Measurements from ENCODE around the gene CDC42SE1. TPM values are rescaled to one million over a fixed set of nuclear protein-coding genes. Genes with fewer than 3 reads are reported as not detected.
A peak's percentile ranks its signal among the peaks of the same experiment; 100 is the strongest.

The CDC42SE1 gene
- total and polyA plus RNA-seq, 9 of the 15 experiments (the other 6 are each of a cell fraction or from before 2014, with no cell fraction given) = 78.1 to 189 (median 114) TPM

DNA sequence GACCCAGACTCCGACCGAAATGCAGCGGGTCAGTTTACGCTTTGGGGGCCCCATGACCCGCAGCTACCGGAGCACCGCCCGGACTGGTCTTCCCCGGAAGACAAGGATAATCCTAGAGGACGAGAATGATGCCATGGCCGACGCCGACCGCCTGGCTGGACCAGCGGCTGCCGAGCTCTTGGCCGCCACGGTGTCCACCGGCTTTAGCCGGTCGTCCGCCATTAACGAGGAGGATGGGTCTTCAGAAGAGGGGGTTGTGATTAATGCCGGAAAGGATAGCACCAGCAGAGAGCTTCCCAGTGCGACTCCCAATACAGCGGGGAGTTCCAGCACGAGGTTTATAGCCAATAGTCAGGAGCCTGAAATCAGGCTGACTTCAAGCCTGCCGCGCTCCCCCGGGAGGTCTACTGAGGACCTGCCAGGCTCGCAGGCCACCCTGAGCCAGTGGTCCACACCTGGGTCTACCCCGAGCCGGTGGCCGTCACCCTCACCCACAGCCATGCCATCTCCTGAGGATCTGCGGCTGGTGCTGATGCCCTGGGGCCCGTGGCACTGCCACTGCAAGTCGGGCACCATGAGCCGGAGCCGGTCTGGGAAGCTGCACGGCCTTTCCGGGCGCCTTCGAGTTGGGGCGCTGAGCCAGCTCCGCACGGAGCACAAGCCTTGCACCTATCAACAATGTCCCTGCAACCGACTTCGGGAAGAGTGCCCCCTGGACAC, 11.3 kb downstream of the CDC42SE1 start (continued):
- TF ChIP-seq, protein P1, sequence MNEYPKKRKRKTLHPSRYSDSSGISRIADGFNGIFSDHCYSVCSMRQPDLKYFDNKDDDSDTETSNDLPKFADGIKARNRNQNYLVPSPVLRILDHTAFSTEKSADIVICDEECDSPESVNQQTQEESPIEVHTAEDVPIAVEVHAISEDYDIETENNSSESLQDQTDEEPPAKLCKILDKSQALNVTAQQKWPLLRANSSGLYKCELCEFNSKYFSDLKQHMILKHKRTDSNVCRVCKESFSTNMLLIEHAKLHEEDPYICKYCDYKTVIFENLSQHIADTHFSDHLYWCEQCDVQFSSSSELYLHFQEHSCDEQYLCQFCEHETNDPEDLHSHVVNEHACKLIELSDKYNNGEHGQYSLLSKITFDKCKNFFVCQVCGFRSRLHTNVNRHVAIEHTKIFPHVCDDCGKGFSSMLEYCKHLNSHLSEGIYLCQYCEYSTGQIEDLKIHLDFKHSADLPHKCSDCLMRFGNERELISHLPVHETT (CRISPR knock-in tag; conservative IDR thresholded peaks at IDR 0.05 in 1 of 2, IDR thresholded peaks at IDR 0.05 in 1 of 2) = no peak
- TF ChIP-seq ZNF408 (CRISPR knock-in tag; IDR thresholded peaks at IDR 0.05; ENCODE audit: low read depth) (no peak), U2AF1 (optimal IDR thresholded peaks at IDR 0.05; ENCODE audit: low read depth, low read length) (no peak), HNRNPUL1 (IDR thresholded peaks at IDR 0.05; ENCODE audit: low read length) (no peak), MED1 (CRISPR knock-in tag; IDR thresholded peaks at IDR 0.05; ENCODE audit: borderline replicate concordance) (no peak), TFAM (CRISPR knock-in tag; conservative IDR thresholded peaks at IDR 0.05) (no peak), MYNN (IDR thresholded peaks at IDR 0.05) (no peak; the same call in 1 of the 2 replicates), MYNN (CRISPR knock-in tag; IDR thresholded peaks at IDR 0.05) (no peak), NCOA1 (IDR thresholded peaks at IDR 0.05; ENCODE audit: low read depth) (no peak), SRF (CRISPR knock-in tag; IDR thresholded peaks at IDR 0.05) (no peak), FOXJ3 (CRISPR knock-in tag; IDR thresholded peaks at IDR 0.05) (no peak), POLR2AphosphoS5 (IDR thresholded peaks at IDR 0.05; ENCODE audit: control insufficient read depth, insufficient read depth, low read depth, low read length) (no peak), FOS (IDR thresholded peaks at IDR 0.05; ENCODE audit: extremely low read depth, insufficient read length) (no peak)
- TF ChIP-seq, protein P2, sequence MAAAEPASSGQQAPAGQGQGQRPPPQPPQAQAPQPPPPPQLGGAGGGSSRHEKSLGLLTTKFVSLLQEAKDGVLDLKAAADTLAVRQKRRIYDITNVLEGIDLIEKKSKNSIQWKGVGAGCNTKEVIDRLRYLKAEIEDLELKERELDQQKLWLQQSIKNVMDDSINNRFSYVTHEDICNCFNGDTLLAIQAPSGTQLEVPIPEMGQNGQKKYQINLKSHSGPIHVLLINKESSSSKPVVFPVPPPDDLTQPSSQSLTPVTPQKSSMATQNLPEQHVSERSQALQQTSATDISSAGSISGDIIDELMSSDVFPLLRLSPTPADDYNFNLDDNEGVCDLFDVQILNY (CRISPR knock-in tag; IDR thresholded peaks at IDR 0.05) = peak; percentile 60; the same call in 1 of the 2 replicates
- TF ChIP-seq, protein P3, sequence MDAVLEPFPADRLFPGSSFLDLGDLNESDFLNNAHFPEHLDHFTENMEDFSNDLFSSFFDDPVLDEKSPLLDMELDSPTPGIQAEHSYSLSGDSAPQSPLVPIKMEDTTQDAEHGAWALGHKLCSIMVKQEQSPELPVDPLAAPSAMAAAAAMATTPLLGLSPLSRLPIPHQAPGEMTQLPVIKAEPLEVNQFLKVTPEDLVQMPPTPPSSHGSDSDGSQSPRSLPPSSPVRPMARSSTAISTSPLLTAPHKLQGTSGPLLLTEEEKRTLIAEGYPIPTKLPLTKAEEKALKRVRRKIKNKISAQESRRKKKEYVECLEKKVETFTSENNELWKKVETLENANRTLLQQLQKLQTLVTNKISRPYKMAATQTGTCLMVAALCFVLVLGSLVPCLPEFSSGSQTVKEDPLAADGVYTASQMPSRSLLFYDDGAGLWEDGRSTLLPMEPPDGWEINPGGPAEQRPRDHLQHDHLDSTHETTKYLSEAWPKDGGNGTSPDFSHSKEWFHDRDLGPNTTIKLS (IDR thresholded peaks at IDR 0.05; ENCODE audit: borderline replicate concordance, low read depth) = no peak

All from K562 (cell line).